HG02678 (cell line): ENCODE data around the gene PI4KA.
"Not testable (repeated sequence)": the region's sequence is repeated elsewhere in the genome, so short reads cannot be mapped to it uniquely, and the experiment has no call there.

Source experiments
- ATAC-seq: cut with Tn5 transposase; IDR thresholded peaks from one replicate; pipeline ENCODE4 v1.9.1; 2021; ENCODE audit warnings: mild to moderate bottlenecking, moderate library complexity; ENCODE audit not compliant: unreplicated experiment

The PI4KA gene

GRCh38 chr22:20732431-20732830 is 126.2 kb downstream of the PI4KA start:
- ATAC-seq: not testable (repeated sequence)

DNA sequence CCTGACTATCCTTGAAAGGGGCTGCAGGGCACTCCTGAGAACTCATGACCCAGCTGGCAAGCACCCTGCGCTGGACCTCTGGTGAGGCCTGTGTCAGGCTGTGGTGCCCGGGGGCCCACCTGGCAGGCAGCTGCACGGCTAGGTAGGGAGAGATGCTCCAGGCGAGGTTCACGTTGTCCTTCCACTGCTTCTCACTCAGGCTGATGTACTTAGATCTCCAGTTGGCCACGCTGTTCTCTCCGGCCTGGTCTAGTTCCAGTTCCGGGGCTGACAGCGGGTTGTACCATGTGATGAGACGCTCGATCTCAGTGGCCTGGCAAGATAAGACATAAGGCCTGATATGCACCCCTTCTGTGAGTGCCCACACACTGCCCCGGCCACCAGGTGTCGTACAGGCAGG is 129.4 kb downstream of the PI4KA start:
- ATAC-seq: no peak

DNA sequence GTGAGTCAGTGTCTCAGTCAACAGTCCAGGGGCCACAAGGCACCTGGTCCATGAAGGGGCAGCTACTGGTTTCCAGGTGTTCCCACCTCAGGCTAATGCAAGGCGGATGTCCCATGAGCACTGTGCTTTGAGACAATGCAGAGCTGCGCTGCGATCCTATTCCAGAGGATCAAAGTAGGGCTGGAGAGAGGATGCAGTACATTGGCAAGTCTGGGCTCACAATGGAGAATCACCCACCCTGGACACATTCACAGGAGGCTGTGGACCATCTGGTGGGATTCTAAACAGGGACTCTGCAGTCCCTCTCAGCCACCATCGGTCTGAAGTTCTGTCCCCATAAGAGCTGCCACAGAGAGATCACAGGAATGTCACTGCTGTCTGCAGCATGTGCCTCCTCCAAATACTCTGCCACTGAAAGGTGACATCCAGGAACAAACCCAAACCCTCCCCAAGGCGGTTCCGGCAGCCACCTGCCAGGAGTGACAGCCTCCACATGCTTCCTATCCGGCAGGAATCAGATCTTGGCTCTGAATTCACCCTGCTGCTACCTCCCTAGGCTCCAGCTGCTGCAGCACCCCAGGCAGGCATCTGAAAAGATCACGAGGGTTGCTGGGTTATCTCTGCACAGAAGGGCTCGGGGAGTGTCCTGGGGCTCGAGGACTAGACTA is 130.0 kb downstream of the PI4KA start:
- no peak for ATAC-seq

- no peak for ATAC-seq
Observed at GRCh38 chr22:20727118-20728015, 131.2 kb downstream of the PI4KA start.

- no peak for ATAC-seq
Observed at GRCh38 chr22:20725987-20726558, 132.5 kb downstream of the PI4KA start.

GRCh38 chr22:20724676-20725454 is 133.7 kb downstream of the PI4KA start:
- no peak for ATAC-seq

GRCh38 chr22:20721409-20722218 is 137.0 kb downstream of the PI4KA start:
- no peak for ATAC-seq

- no peak for ATAC-seq
Observed at GRCh38 chr22:20720692-20721408, 137.8 kb downstream of the PI4KA start.

GRCh38 chr22:20718727-20719126 is 139.9 kb downstream of the PI4KA start:
- ATAC-seq: not testable (repeated sequence)

DNA sequence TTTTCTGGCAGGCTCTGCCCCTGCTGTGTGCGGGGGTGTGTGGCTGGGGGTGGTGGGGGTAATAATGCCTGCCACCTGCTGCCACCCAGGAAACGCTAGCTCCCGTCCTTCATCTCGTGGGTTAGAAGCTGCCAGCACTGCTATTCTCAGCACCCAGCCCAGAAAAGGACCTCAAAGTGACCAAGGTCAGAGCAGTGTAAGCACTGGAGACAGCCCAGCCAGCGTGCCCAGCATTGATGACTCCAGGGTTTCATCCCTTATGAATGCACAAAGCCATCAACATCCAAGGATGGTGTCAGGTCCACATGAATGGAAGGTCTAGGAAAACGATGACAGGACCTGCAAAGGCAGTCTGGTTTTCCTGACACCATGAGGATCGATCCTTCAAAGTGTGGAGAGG is 140.6 kb downstream of the PI4KA start:
- ATAC-seq: not testable (repeated sequence)

DNA sequence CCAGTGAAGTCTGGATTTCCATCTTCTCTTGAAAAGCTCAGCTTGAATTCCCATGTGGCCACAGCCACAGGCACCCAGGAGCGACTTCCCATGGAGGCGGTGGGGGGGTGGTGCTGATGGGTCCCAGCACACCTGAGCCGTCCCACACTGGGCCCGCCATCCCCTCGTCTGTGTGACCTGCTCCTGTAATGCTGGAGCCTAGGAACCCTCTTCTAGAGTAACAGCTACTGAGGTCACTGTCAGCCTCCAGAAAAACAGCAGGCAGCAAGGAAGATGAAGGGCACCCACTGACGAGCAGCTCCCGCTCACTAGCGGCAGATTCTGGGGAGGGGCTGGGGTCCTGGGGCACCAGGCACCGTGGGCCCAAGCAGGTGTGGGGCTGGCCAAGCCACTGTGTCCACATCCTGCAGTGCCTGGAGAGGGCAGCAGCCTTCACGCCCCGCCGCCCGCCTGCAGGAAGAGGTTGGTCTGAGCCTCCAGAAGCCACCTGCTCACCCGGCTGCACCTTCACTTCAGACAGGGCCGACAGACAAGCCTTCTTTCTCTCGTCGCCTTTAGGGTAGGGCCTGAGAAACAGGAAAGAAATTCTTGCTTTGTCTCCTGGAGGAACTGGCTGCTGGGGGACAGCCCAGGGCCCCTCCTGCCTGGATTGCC is 141.3 kb downstream of the PI4KA start:
- peak; percentile 57 for ATAC-seq

DNA sequence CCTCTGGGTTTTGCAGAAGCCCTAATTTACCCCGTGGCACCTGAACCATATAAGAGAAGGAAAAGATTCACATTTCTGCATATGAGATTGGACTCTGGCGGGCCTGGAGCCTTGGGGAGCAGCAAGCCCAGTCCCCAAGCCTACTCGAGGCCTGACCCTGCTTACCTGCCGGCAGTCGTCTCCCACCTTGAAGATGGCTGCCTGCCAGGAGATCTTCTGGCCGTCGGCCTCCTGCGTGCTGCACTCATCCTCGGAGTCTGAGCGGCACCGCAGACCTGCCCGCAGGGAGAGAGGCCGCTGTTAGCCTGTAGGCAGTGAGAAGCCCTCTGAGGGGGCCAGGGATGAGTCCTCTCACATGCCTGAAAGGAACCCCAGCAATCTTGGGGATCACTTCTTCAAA is 145.5 kb downstream of the PI4KA start:
- ATAC-seq: not testable (repeated sequence)

DNA sequence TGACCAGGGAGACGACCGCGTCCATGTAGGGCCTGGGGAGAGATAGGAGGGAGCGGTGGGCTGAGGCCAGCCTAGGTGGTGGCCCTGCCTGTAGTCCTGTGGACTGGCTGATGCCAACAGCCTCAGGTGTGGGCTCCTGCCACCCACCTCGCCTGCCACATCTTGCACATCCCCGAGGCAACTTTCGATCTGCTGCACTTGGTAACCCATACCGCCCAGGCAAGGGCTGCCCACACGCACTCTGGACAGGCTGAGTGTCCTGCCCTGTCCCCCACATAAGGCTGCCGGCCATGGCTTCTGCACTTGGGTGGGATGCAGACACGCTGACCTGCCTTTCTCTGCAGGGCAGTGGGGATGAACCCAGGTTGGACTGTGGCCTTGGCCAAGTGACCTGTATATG is 148.6 kb downstream of the PI4KA start:
- not testable (repeated sequence) for ATAC-seq

GRCh38 chr22:20707549-20708118 is 151.0 kb downstream of the PI4KA start:
- not testable (repeated sequence) for ATAC-seq

DNA sequence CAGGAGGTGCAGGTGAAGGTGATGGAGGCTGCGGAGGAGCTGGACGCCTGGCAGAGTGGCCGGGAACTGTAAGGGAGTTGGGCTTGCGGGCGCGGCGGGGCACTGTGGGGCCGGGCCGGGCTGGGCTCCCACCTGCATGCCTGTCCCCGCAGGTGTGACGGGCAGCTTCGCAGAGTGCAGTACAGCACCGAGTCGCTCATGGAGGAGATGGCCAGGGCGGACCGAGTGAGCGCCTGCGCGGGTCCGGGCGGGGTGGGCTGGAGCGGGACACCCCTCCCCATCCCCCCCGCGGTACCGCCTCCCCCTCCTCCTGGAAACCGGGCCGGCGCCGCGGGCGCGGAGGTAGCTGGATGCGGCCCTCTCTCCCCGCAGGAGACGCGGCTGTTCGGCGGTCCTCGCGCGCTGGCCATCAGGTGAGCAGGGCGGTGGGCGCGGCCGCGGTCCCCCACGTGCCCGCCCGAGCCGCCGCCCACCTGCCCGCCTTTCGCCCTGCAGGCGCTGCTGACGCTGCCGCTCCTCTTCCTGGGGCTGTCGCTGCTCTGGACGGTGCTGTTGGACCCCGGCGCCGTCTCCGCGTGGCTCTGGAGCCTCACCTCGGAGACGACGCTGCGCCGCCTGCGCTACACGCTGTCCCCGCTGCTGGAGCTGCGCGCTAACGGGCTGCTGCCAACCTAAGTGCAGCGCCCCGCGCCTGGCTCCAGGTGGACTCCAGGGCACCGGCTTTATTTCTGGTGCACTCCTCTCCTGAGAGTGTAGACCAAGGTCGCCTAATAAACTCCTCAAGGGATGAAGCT is 154.6 kb downstream of the PI4KA start:
- ATAC-seq: not testable (repeated sequence)

- peak; percentile 33 for ATAC-seq
Observed at GRCh38 chr22:20703414-20703806, 155.2 kb downstream of the PI4KA start.

DNA sequence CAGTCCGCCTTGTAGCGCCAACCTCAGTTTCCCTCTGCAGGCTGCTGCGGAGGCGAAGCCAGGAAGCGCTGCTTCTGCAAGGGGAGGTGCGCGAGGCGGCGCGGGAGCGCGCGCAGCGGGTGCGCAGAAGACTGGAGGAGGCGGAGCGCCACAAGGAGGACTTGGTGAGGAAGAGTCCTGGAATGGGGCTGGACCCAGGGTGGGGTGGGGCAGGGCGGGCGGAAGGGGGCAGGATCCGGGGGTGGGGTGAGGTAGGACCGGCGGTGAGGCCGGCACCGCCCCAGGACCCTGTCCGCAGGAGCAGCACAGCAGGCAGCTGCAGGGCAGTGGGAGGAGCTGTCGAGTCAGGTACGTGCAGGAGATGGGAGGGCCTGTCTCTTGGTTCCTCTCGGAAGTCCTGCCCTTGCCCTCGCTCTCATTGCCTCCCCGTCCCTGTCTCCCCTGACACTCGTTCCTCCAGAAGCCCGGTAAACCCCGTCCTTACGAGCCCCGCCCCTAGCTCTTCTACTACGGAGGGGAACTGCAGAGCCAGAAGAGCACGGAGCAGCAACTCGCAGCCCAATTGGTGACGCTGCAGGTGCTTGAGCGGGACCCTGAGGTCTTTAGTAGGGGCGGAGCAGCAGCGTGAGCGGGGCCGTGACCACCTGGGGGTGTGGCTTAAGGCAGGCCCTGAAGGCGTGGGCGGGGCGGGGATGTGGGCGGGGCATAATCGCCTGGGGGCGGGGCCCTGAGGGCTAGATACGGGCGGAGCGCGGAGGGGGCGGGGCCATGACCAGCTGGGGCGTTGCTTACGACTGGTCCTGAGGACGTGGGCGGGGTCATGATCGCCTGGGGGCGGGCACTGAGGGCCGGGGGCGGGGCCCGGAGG is 155.8 kb downstream of the PI4KA start:
- peak; percentile 74 for ATAC-seq
